GM11168 (cell line): ENCODE data around the gene ALDH16A1.

ENCODE experiments used
- in situ Hi-C: fragments of 300-500 bp; cut with MboI; formaldehyde crosslinking; loops from one replicate; pipeline ENCODE4 v1.12.0; 2022; ENCODE audit warnings: low sequenced_read_pairs; ENCODE audit not compliant: unreplicated experiment

The ALDH16A1 gene

DNA sequence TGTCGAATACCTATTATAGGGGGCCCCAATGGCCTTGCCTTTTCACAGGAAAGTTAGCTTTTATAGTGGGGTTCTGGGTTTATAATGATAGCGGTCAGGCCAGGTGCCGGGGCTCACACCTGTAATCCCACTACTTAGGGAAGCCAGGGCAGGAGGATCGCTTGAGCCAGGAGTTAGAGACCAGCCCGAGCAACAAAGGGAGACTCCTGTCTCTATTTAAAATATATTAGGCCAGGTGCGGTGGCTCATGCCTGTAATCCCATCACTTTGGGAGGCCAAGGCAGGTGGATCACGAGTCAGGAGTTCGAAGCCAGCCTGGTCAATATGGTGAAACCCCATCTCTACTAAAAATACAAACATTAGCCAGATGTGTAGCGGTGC lies 50.5 kb downstream of the ALDH16A1 start:
- in situ Hi-C loops: no loop called here

GRCh38 chr19:49506575-49507105 lies 53.6 kb downstream of the ALDH16A1 start:
- in situ Hi-C loops: loop anchor here (5.0 kb wide), 1 partner anchor 36 kb away; no protein-coding TSS in a partner anchor

- in situ Hi-C loops: loop anchor here (5.0 kb wide), 1 partner anchor 34 kb away; no protein-coding TSS in a partner anchor
These were observed 54.9 kb downstream of the ALDH16A1 start for GRCh38 chr19:49507803-49508494.

GRCh38 chr19:49512970-49513745 lies 60.1 kb downstream of the ALDH16A1 start:
- in situ Hi-C loops: no loop called here

GRCh38 chr19:49513746-49514118 lies 60.7 kb downstream of the ALDH16A1 start:
- in situ Hi-C loops: no loop called here

DNA sequence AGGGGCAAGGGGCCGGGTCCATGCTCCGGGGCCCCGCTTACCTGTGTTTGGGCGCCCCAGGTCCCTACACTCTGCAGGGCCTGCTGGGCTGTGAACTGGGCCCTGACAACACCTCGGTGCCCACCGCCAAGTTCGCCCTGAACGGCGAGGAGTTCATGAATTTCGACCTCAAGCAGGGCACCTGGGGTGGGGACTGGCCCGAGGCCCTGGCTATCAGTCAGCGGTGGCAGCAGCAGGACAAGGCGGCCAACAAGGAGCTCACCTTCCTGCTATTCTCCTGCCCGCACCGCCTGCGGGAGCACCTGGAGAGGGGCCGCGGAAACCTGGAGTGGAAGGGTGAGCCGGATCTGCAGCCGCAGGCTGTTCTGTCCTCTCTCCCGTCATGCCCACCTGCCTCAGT lies 61.1 kb downstream of the ALDH16A1 start:
- in situ Hi-C loops: no loop called here

DNA sequence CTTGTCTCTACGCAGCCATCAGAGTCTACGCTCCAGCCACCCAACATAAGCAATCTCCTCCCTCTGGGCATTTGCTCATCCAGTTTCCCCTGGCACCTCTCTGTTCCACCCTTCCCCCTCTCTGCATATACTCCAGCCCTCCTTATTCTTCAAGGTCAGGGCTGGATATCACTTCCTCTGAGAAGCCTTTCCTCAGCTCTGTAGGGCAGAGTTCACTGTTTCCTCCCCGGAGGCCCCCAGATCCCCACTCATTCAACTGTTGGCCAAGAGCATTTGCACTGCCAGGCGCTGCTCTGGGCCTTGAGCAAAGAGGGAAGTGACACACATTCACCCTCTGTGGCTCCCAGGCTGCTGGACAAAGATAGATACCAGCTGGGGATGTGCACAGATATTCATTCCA lies 62.7 kb downstream of the ALDH16A1 start:
- in situ Hi-C loops: no loop called here

DNA sequence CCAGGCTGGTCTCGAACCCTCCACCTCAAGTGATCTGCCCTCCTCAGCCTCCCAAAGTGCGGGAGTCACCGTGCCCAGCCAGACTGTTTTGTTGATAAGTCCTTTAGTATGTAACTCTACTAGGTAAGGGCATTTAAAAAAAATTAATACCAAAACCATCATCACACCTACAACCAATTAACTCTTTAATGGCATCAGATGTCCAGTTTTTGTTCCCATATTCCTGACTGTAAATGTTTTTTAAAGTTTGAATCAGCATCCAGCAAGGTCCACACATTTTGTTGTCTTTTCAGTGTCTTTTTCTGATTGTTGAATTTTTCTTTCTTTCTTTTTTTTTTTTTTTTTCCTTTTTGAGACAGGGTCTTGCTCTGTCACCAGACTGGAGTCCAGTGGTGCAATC lies 65.0 kb downstream of the ALDH16A1 start:
- in situ Hi-C loops: no loop called here
